GM21737 (cell line): ENCODE data around the gene HSD11B1.
"Not testable (repeated sequence)": the region's sequence is repeated elsewhere in the genome, so short reads cannot be mapped to it uniquely, and the experiment has no call there.

Experiments used
- ATAC-seq: cut with Tn5 transposase; IDR thresholded peaks from one replicate; pipeline ENCODE4 v1.9.1; 2021; ENCODE audit warnings: mild to moderate bottlenecking, moderate library complexity; ENCODE audit not compliant: unreplicated experiment

HSD11B1 gene

DNA sequence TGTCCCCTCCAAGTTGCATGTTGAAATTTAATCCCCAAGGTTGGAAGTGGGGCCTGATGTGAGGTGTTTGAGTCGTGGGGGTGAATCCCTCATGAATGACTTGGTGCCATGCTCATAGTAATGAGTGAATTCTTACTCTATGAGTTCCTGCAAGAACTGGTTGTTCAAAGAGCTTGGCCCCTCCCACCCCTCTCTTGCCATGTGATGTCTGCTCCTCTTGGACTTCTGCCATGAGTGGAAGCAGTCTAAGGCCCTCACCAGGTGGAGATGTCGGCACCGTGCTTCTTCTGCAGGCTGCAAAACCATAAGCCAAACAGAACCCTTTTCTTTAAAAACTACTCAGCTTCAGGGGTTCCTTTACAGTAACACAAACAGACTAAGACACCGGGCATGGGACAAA is 15.2 kb upstream of the HSD11B1 start:
- no peak for ATAC-seq

GRCh38 chr1:209691237-209691636 is 13.4 kb upstream of the HSD11B1 start:
- ATAC-seq: no peak

DNA sequence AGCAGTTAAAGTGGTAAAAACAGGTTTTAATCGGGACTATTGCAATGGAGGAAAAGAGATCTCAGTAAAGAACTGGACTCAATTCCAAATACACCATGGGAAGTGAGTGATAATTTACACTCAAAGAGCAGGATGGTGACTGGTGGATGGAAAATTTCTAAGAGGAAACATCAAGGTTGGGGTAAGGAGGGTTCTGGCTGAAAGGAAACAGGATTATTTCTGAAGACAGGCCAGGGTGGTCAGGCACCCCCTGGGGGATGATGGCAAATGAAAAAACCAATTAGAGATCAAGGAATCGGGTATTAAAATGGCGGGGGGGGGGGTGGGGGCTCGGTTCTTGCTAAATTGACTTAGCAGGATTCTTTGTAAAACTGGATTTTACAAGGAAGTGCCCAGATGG is 12.3 kb upstream of the HSD11B1 start:
- no peak for ATAC-seq

- ATAC-seq: no peak
Observed at GRCh38 chr1:209692745-209693504, 11.7 kb upstream of the HSD11B1 start.

GRCh38 chr1:209696673-209697072 is 8.0 kb upstream of the HSD11B1 start:
- no peak for ATAC-seq

- ATAC-seq: no peak
Observed at GRCh38 chr1:209697126-209697525, 7.5 kb upstream of the HSD11B1 start.

- ATAC-seq: not testable (repeated sequence)
Observed at GRCh38 chr1:209700686-209701085, 4.0 kb upstream of the HSD11B1 start.

DNA sequence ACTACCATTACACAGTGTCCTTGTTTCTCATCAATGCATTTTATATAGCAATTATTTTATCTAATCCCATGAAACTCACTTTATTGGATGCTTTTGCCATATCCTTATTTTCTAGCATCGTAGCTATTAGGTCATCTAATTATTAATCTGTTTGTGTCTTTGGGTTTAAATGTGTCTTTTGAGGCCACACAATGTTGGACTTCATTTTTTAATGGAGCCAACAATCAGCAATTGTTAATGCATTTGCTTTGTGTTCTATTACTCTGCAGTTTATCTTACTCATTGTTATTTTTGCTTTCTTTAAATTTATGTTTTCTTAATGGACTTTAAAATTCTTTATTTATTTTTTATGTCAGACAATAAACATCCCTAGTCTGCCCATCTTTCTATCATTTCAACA is 1.8 kb upstream of the HSD11B1 start:
- ATAC-seq: no peak

DNA sequence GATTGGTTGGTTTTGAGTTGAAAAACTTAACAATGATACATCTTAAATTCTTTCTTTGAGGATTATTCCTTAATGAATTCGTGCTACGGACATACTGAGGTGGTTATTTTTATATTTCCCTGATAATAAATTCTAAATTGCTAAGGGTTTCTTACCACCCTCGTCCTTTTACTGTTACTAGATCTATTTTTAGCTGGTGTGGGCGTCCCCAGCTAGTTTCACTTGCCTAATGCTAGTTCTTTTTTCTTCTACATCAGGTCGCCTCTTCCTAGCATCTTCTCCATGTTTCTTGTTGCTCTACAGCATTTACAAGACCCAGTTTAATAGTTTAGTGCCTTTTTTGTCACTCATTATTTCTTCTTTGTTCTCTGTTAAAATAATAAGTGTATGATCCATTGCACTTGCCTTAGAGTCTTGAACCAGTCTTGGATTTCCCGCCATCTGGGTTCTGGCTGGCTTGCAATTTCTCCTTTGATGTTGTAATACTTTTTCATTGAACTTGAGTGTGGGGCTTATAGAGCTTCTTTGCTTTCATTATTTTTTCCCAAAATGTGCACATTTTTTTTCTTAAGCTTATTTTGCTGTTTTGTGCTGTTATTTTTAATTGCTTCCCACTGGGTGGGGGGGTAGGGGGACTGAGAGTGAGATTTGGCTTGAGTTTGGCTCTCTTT is 677 bp upstream of the HSD11B1 start:
- ATAC-seq: no peak

GRCh38 chr1:209705033-209705598 is 470 bp downstream of the HSD11B1 start:
- no peak for ATAC-seq

GRCh38 chr1:209706622-209707021 is 2.0 kb downstream of the HSD11B1 start:
- ATAC-seq: no peak

DNA sequence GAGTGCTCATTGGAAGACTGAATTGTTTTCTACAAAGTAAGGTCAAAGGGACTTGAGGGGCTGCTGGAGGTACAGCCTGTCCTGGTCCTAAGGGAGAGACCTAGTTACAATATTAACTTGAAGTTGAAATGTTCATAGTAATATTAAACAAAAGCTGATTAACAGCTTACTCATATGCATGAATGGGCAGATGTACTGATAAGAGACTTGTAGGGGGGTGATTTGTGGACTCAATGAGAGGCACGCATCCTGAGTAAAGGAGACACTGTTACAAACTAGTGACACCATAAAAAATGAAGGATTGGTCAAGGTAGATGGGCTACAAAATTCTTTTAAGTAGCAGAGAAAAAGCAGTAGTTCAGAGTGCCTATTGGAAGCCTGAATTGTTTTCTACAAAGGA is 2.7 kb downstream of the HSD11B1 start:
- ATAC-seq: no peak

DNA sequence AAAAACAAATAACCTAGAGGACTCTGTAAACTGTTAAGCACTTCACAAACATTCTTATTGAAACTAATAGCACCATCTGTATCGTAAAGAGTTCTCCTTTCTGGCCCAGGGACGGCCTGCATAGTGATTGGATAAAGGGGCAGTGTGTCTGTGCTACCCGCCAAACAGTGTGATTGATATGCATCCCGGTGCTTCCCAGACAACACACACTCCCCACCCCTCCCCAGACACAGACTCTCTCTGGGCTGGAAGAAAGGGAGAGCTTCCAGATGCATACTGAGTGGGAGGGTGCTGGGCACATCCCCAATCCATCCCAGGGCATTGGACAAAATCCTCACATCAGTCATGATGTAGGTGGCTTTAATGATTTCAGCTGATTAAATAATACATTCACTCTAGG is 3.7 kb downstream of the HSD11B1 start:
- ATAC-seq: no peak

- no peak for ATAC-seq
Observed at GRCh38 chr1:209710093-209710492, 5.4 kb downstream of the HSD11B1 start.

- ATAC-seq: no peak
Observed at GRCh38 chr1:209710847-209711246, 6.2 kb downstream of the HSD11B1 start.

GRCh38 chr1:209714338-209714737 is 9.7 kb downstream of the HSD11B1 start:
- no peak for ATAC-seq

DNA sequence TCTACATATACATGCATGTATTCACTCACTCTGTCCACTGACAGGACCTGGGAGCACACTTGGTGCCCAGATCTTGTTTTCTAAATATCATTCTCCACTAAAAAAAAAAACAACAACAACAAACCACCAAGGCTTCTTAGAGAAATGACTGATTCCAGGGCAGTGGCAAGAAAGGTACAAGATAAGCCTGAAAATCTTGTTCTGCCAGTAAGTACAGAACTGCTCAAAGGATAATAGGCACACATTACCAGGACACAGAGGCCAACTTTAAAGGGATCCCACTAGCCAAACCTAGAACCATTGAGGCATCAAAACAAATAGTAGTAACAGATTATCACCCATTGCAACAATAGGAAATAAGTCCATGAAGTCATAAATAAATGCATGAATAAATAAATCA is 10.7 kb downstream of the HSD11B1 start:
- ATAC-seq: no peak

DNA sequence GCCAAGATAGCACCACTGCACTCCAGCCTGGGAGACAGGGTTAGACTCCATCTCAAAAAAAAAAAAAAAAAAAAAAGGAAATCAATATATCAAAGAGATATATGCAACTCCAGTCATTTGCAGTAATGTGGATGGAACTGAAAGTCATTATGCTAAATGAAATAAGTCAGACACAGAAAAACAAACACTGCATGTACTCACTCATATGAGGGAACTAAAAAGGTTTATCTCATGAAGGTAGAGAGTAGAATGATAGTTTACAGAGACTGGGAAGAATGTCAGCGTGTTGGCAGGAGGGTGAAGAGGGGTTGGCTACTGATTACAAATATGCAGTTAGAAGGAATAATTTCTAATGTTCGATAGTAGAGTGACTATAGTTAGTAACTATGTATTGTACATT is 13.2 kb downstream of the HSD11B1 start:
- ATAC-seq: no peak

DNA sequence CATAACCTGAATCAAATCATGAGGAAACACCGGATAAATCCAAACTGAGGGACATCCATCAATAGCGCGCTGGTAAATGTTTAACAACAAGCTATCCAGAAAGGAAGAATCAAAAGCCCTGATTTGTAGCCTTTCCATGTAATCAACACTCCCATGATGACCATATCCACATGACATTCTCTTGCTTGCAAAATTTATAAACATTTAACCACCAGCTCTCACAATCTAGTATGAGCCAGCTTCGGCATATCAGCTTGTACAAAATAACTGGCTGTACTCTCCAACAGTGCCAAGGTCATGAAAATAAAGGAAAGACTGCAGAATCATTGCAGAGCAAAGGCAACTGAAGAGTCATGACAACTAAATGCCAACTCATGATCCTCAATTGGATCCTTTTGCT is 15.7 kb downstream of the HSD11B1 start:
- ATAC-seq: no peak

GRCh38 chr1:209720826-209721225 is 16.2 kb downstream of the HSD11B1 start:
- ATAC-seq: no peak

- no peak for ATAC-seq
Observed at GRCh38 chr1:209721323-209721722, 16.7 kb downstream of the HSD11B1 start.

GRCh38 chr1:209723265-209723664 is 18.6 kb downstream of the HSD11B1 start:
- ATAC-seq: no peak
